Measurements from ENCODE around the gene CCDC57.

The CCDC57 gene

GRCh38 chr17:82118815-82119380, 93.7 kb downstream of the CCDC57 start:
- Histone ChIP-seq H3K36me3 (replicated peaks; ENCODE audit: low read depth, low read length) (no peaks in the 10 kb centered on the region), H2AFZ (ENCODE audit: low read depth, low read length) (no peak overlapping the region), H3K9ac (ENCODE audit: low read length) (no peak overlapping the region), H4K20me1 (ENCODE audit: insufficient read depth, low read length) (no peaks in the 10 kb centered on the region), H3K4me1 (ENCODE audit: low read length) (no peaks in the 10 kb centered on the region), H3K79me2 (ENCODE audit: low read length) (no peaks in the 10 kb centered on the region), H3K4me2 (ENCODE audit: low read length) (no peak overlapping the region), H3K27ac (ENCODE audit: low read length) (no peak overlapping the region), H3K9me3 (ENCODE audit: insufficient read depth, low read length) (no peaks in the 10 kb centered on the region), H3K27me3 (ENCODE audit: low read depth, low read length) (no peaks in the 10 kb centered on the region), H3K4me3 (ENCODE audit: low read length) (no peak overlapping the region)
- no peak for TF ChIP-seq EZH2phosphoT487 (IDR thresholded peaks at IDR 0.05; ENCODE audit: low read depth)
- no peak for TF ChIP-seq CTCF (IDR thresholded peaks at IDR 0.05; ENCODE audit: low read depth, low read length)

GRCh38 chr17:82118168-82118814, 94.4 kb downstream of the CCDC57 start:
- H3K27me3 ChIP-seq (ENCODE audit: low read depth, low read length): no peaks in the 10 kb centered on the region
- H3K79me2 ChIP-seq (ENCODE audit: low read length): no peaks in the 10 kb centered on the region
- no peak overlapping the region for H3K27ac ChIP-seq (ENCODE audit: low read length)
- no peaks in the 10 kb centered on the region for H3K36me3 ChIP-seq (replicated peaks; ENCODE audit: low read depth, low read length)
- H3K9me3 ChIP-seq (ENCODE audit: insufficient read depth, low read length): no peaks in the 10 kb centered on the region
- no peak overlapping the region for H3K4me2 ChIP-seq (ENCODE audit: low read length)
- H3K4me1 ChIP-seq (ENCODE audit: low read length): no peaks in the 10 kb centered on the region
- H4K20me1 ChIP-seq (ENCODE audit: insufficient read depth, low read length): no peaks in the 10 kb centered on the region
- H3K4me3 ChIP-seq (ENCODE audit: low read length): no peak overlapping the region
- TF ChIP-seq EZH2phosphoT487 (IDR thresholded peaks at IDR 0.05; ENCODE audit: low read depth) (no peak), CTCF (IDR thresholded peaks at IDR 0.05; ENCODE audit: low read depth, low read length) (no peak)
- no peak overlapping the region for H3K9ac ChIP-seq (ENCODE audit: low read length)
- no peak overlapping the region for H2AFZ ChIP-seq (ENCODE audit: low read depth, low read length)

- H3K27ac ChIP-seq (ENCODE audit: low read length): no peak overlapping the region
These were observed 95.2 kb downstream of the CCDC57 start for GRCh38 chr17:82117139-82118090.

More at GRCh38 chr17:82117139-82118090, 95.2 kb downstream of the CCDC57 start:
- H4K20me1 ChIP-seq (ENCODE audit: insufficient read depth, low read length): no peaks in the 10 kb centered on the region
- no peaks in the 10 kb centered on the region for H3K79me2 ChIP-seq (ENCODE audit: low read length)
- no peak overlapping the region for H3K9ac ChIP-seq (ENCODE audit: low read length)
- no peaks in the 10 kb centered on the region for H3K4me1 ChIP-seq (ENCODE audit: low read length)
- no peak overlapping the region for H3K4me2 ChIP-seq (ENCODE audit: low read length)
- TF ChIP-seq CTCF (IDR thresholded peaks at IDR 0.05; ENCODE audit: low read depth, low read length) (no peak), EZH2phosphoT487 (IDR thresholded peaks at IDR 0.05; ENCODE audit: low read depth) (no peak)
- H3K27me3 ChIP-seq (ENCODE audit: low read depth, low read length): no peaks in the 10 kb centered on the region
- H2AFZ ChIP-seq (ENCODE audit: low read depth, low read length): no peak overlapping the region
- no peaks in the 10 kb centered on the region for H3K36me3 ChIP-seq (replicated peaks; ENCODE audit: low read depth, low read length)
- H3K4me3 ChIP-seq (ENCODE audit: low read length): no peak overlapping the region
- H3K9me3 ChIP-seq (ENCODE audit: insufficient read depth, low read length): no peaks in the 10 kb centered on the region

Data from OCI-LY3 (cell line).